Measurements from ENCODE around the gene VPS11. TPM values are rescaled to one million over a fixed set of nuclear protein-coding genes. Genes with fewer than 3 reads are reported as not detected.
A peak's percentile ranks its signal among the peaks of the same experiment; 100 is the strongest.

VPS11 gene
- total RNA-seq, 2 donors from 2014 or later, result 17.6 to 50.1 TPM

GRCh38 chr11:119023741-119024140 is 43.9 kb upstream of the VPS11 start:
- no peaks in the 10 kb centered on the region for H3K9me3 ChIP-seq
- H3K4me3 ChIP-seq, result no peak overlapping the region
- DNase-seq (no peak), ATAC-seq (peak; percentile 25)
- H3K36me3 ChIP-seq (replicated peaks in 1 of 2; ENCODE audit: insufficient read depth in 1 of 2, low read depth in 2 of 2), result peaks cover 0 to 2% of the 10 kb centered on the region in 2 donors
- peaks cover 90% of the 10 kb centered on the region for H3K4me1 ChIP-seq
- intact Hi-C loops (cut with DNase I), result no loop called here
- no peaks in the 10 kb centered on the region for H3K27me3 ChIP-seq
- TF ChIP-seq CTCF (IDR thresholded peaks at IDR 0.05), result no peak
- TF ChIP-seq POLR2A (IDR thresholded peaks at IDR 0.05), result peak in 1 of 3 donors; percentile 31
- H3K27ac ChIP-seq, result peak overlapping the region in 3 of 4 donors; percentile 52 to 95 (median 88)

GRCh38 chr11:119024430-119025098 is 43.1 kb upstream of the VPS11 start:
- ATAC-seq (no peak), DNase-seq (no peak)
- Histone ChIP-seq H3K4me3 (no peak overlapping the region), H3K27me3 (no peaks in the 10 kb centered on the region), H3K27ac (peak overlapping the region; percentile 25 to 95 (median 70)), H3K9me3 (no peaks in the 10 kb centered on the region), H3K36me3 (replicated peaks in 1 of 2; ENCODE audit: insufficient read depth in 1 of 2, low read depth in 2 of 2) (peaks cover 0 to 2% of the 10 kb centered on the region in 2 donors), H3K4me1 (peaks cover 97% of the 10 kb centered on the region)
- intact Hi-C loops (cut with DNase I), result no loop called here
- TF ChIP-seq CTCF (IDR thresholded peaks at IDR 0.05), result no peak
- TF ChIP-seq POLR2A (IDR thresholded peaks at IDR 0.05), result peak in 1 of 3 donors; percentile 5
- 73 to 82% methylated on average over 8 to 15 of the region's 15 CpGs for WGBS, 2 donors

- Histone ChIP-seq H3K4me3 (no peak overlapping the region), H3K9me3 (no peaks in the 10 kb centered on the region), H3K27me3 (no peaks in the 10 kb centered on the region), H3K27ac (peak overlapping the region in 3 of 4 donors; percentile 52 to 95 (median 88)), H3K36me3 (replicated peaks in 1 of 2; ENCODE audit: insufficient read depth in 1 of 2, low read depth in 2 of 2) (peaks cover 0 to 2% of the 10 kb centered on the region in 2 donors), H3K4me1 (peaks cover 93% of the 10 kb centered on the region)
- WGBS, 2 donors, result 64 to 67% methylated on average over 5 of the region's 5 CpGs
- DNase-seq (no peak), ATAC-seq (no peak)
- intact Hi-C loops (cut with DNase I), result no loop called here
- TF ChIP-seq POLR2A (IDR thresholded peaks at IDR 0.05) (peak in 1 of 3 donors; percentile 2), CTCF (IDR thresholded peaks at IDR 0.05) (no peak)
Measured at GRCh38 chr11:119025099-119025473, 42.5 kb upstream of the VPS11 start.

- H3K4me1 ChIP-seq, result peaks cover 89% of the 10 kb centered on the region
- DNase-seq (no peak), ATAC-seq (no peak)
- no peaks in the 10 kb centered on the region for H3K9me3 ChIP-seq
- H3K4me3 ChIP-seq, result no peak overlapping the region
- TF ChIP-seq CTCF (IDR thresholded peaks at IDR 0.05), result no peak
- no peak for TF ChIP-seq POLR2A (IDR thresholded peaks at IDR 0.05)
- 87 to 88% methylated on average over 5 of the region's 5 CpGs for WGBS, 2 donors
- intact Hi-C loops (cut with DNase I), result no loop called here
- peaks cover 0 to 2% of the 10 kb centered on the region in 2 donors for H3K36me3 ChIP-seq (replicated peaks in 1 of 2; ENCODE audit: insufficient read depth in 1 of 2, low read depth in 2 of 2)
- H3K27ac ChIP-seq, result peak overlapping the region in 3 of 4 donors; percentile 52 to 95 (median 88)
- H3K27me3 ChIP-seq, result no peaks in the 10 kb centered on the region
Measured at GRCh38 chr11:119025541-119025940, 42.1 kb upstream of the VPS11 start.
